Measurements from ENCODE around the gene RPL36.
"Not testable (repeated sequence)": the region's sequence is repeated elsewhere in the genome, so short reads cannot be mapped to it uniquely, and the experiment has no call there.

The RPL36 gene

GRCh38 chr19:5676105-5676771, 13.9 kb upstream of the RPL36 start:
- DNase-seq, result no peak

- no peak for DNase-seq
These were observed 13.4 kb upstream of the RPL36 start for GRCh38 chr19:5676772-5677105.

GRCh38 chr19:5677136-5677535, 13.0 kb upstream of the RPL36 start:
- DNase-seq, result no peak

- DNase-seq, result no peak
These were observed 12.5 kb upstream of the RPL36 start for GRCh38 chr19:5677580-5677979.

GRCh38 chr19:5678071-5678718, 11.9 kb upstream of the RPL36 start:
- DNase-seq, result no peak

- DNase-seq, result no peak
These were observed 10.6 kb upstream of the RPL36 start for GRCh38 chr19:5679289-5680083.

- DNase-seq, result peak in 1 of 2 experiments; percentile 25
These were observed 10.0 kb upstream of the RPL36 start for GRCh38 chr19:5680084-5680436.

GRCh38 chr19:5680437-5681368, 9.4 kb upstream of the RPL36 start, which contains the start of the genes HSD11B1L and MICOS13:
Gene HSD11B1L (plus strand): TSS chr19:5681027. CDS start chr19:5684833, 3,806 bp downstream.
Gene MICOS13 (minus strand): TSS chr19:5680516. CDS start chr19:5680486, 30 bp downstream.
- peak; percentile 96 to 99 for DNase-seq

- no peak for DNase-seq
These were observed 8.5 kb upstream of the RPL36 start for GRCh38 chr19:5681391-5682106.

- DNase-seq, result no peak
These were observed 8.0 kb upstream of the RPL36 start for GRCh38 chr19:5682107-5682482.

- no peak for DNase-seq
These were observed 6.8 kb upstream of the RPL36 start for GRCh38 chr19:5683177-5683886.

- no peak for DNase-seq
These were observed 5.2 kb upstream of the RPL36 start for GRCh38 chr19:5684694-5685430.

- no peak for DNase-seq
These were observed 3.8 kb upstream of the RPL36 start for GRCh38 chr19:5686326-5686646.

- DNase-seq, result peak; percentile 81 to 93
These were observed 3.3 kb upstream of the RPL36 start for GRCh38 chr19:5686647-5687359.

- no peak for DNase-seq
These were observed 2.5 kb upstream of the RPL36 start for GRCh38 chr19:5687360-5688198.

GRCh38 chr19:5688262-5688881, 1.7 kb upstream of the RPL36 start:
- not testable (repeated sequence) for DNase-seq

- peak; percentile 65 to 72 for DNase-seq
These were observed 1.1 kb downstream of the RPL36 start for GRCh38 chr19:5690955-5691821.
